Measurements from ENCODE around the gene RPL7A.
"Not testable (repeated sequence)": the region's sequence is repeated elsewhere in the genome, so short reads cannot be mapped to it uniquely, and the experiment has no call there.

Gene RPL7A

GRCh38 chr9:133389025-133389557 lies 41.1 kb downstream of the RPL7A start:
- DNase-seq (ENCODE audit: low spot score) = no peak

- no peak for DNase-seq (ENCODE audit: low spot score)
Observed at GRCh38 chr9:133389562-133389961, 41.5 kb downstream of the RPL7A start.

GRCh38 chr9:133390713-133391112 lies 42.7 kb downstream of the RPL7A start:
- DNase-seq (ENCODE audit: low spot score) = no peak

- not testable (repeated sequence) for DNase-seq (ENCODE audit: low spot score)
Observed at GRCh38 chr9:133391449-133391848, 43.4 kb downstream of the RPL7A start.

GRCh38 chr9:133392308-133392707 lies 44.3 kb downstream of the RPL7A start:
- not testable (repeated sequence) for DNase-seq (ENCODE audit: low spot score)

GRCh38 chr9:133393399-133393798 lies 45.4 kb downstream of the RPL7A start:
- DNase-seq (ENCODE audit: low spot score) = no peak

- DNase-seq (ENCODE audit: low spot score) = peak; percentile 5
Observed at GRCh38 chr9:133394687-133395271, 46.8 kb downstream of the RPL7A start.

GRCh38 chr9:133396952-133397351 lies 48.9 kb downstream of the RPL7A start:
- peak; percentile 43 for DNase-seq (ENCODE audit: low spot score)

- peak; percentile 4 for DNase-seq (ENCODE audit: low spot score)
Observed at GRCh38 chr9:133397370-133397769, 49.4 kb downstream of the RPL7A start.

GRCh38 chr9:133397895-133398294 lies 49.9 kb downstream of the RPL7A start:
- no peak for DNase-seq (ENCODE audit: low spot score)

GRCh38 chr9:133400292-133400691 lies 52.3 kb downstream of the RPL7A start:
- DNase-seq (ENCODE audit: low spot score) = no peak
